Ascending aorta (tissue), 2 donors: Measurements from ENCODE around the gene GPER1. TPM values are rescaled to one million over a fixed set of nuclear protein-coding genes. Genes with fewer than 3 reads are reported as not detected.

Experiments
- DNase-seq, 2 donors: peaks; one replicate each; pipeline ENCODE4 v3.0.0-alpha.2; 2019; ENCODE audit warnings: low spot score in 2 of 2
- H3K27ac ChIP-seq, 2 donors: fragments of 200-600 bp; sonication (generic); one replicate each; pipeline ENCODE4 v1.5.1; 2016 to 2017; ENCODE audit warnings: mild to moderate bottlenecking in 1 of 2
- H3K27me3 ChIP-seq: fragments of 200-600 bp; sonication (generic); one replicate; pipeline ENCODE4 v1.5.1; 2017
- H3K36me3 ChIP-seq, 2 donors: fragments of 200-600 bp; sonication (generic); one replicate each; pipeline ENCODE4 v1.5.1; 2016
- H3K4me1 ChIP-seq, 2 donors: fragments of 200-600 bp; sonication (generic); one replicate each; pipeline ENCODE4 v1.5.1; 2016 to 2017; ENCODE audit warnings: mild to moderate bottlenecking in 1 of 2
- H3K4me3 ChIP-seq, 2 donors: fragments of 200-600 bp; sonication (generic); one replicate each; pipeline ENCODE4 v1.5.1; 2016 to 2017; ENCODE audit warnings: mild to moderate bottlenecking in 1 of 2
- H3K9me3 ChIP-seq, 2 donors: fragments of 200-600 bp; sonication (generic); one replicate each; pipeline ENCODE4 v1.5.1; 2016
- intact Hi-C: fragments of 100-400 bp; cut with DNase I; formaldehyde crosslinking; loops from one replicate; pipeline ENCODE4 v1.15.1; 2023
- total RNA-seq: library from RNA; depleted of rRNA; stranded (reverse); fragments of >200 nt; gene quantifications from one replicate; pipeline ENCODE4 v1.1.0, GENCODE V29; 2016
- TF ChIP-seq, protein P1 (sequence below), 3 experiments: fragments of 200-600 bp in 2 of 3; fragments of 450-650 bp in 1 of 3; sonication (generic) in 2 of 3; IDR thresholded peaks; one replicate each; pipeline ENCODE4 v1.5.1; 2016 to 2019; ENCODE audit warnings: antibody characterized with exemption in 3 of 3, mild to moderate bottlenecking in 1 of 3, moderate library complexity in 1 of 3

The GPER1 gene
- total RNA-seq, 1 donor from 2014 or later: 11.3 TPM

DNA sequence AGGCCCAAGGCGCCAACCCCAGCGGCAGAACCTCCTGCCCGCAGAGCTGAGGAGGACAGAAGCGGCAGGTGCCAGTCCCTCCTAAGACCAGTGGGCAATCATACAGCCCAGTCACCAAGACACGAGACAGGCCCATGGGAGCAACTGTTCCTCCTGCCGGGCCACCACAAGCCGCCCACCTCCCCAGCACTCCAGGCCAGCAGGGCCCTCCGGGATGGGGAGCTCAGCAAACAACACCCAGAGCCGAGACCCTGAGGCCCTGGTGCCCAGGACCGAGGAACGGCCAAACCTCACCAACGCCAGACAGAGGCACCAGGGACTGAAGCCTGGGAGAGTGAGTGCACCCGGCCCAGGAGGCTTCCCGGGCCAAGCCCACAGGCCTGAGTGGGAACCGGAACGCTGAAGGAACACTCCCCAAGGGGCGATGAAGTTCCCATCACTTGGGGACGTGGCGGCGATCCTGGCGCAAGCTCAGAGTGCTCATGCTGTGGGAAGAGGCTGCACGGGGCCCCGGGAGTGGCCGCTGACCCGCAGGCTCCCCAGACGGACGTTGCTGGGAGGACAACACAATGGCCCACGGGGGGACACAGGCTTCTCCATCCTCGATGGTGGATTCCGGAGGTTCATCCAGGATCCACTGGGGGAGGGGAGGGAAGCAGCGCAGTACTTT, 35.1 kb downstream of the GPER1 start:
- peak overlapping the region in 1 of 2 donors; percentile 60 for H3K4me3 ChIP-seq
- peaks cover 7 to 16% of the 10 kb centered on the region in 2 donors for H3K4me1 ChIP-seq
- H3K27ac ChIP-seq: peak overlapping the region; percentile 84 to 91
- no peaks in the 10 kb centered on the region for H3K9me3 ChIP-seq
- intact Hi-C loops: loop anchor here (1.0 kb wide), 1 partner anchor 36 kb away; no protein-coding TSS in a partner anchor
- no peak for DNase-seq
- peaks cover 0 to 3% of the 10 kb centered on the region in 2 donors for H3K36me3 ChIP-seq
- H3K27me3 ChIP-seq: no peaks in the 10 kb centered on the region
- TF ChIP-seq, protein P1, sequence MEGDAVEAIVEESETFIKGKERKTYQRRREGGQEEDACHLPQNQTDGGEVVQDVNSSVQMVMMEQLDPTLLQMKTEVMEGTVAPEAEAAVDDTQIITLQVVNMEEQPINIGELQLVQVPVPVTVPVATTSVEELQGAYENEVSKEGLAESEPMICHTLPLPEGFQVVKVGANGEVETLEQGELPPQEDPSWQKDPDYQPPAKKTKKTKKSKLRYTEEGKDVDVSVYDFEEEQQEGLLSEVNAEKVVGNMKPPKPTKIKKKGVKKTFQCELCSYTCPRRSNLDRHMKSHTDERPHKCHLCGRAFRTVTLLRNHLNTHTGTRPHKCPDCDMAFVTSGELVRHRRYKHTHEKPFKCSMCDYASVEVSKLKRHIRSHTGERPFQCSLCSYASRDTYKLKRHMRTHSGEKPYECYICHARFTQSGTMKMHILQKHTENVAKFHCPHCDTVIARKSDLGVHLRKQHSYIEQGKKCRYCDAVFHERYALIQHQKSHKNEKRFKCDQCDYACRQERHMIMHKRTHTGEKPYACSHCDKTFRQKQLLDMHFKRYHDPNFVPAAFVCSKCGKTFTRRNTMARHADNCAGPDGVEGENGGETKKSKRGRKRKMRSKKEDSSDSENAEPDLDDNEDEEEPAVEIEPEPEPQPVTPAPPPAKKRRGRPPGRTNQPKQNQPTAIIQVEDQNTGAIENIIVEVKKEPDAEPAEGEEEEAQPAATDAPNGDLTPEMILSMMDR (IDR thresholded peaks at IDR 0.05): no peak

- Histone ChIP-seq H3K4me1 (peaks cover 7 to 16% of the 10 kb centered on the region in 2 donors), H3K27ac (peak overlapping the region; percentile 84 to 91), H3K9me3 (no peaks in the 10 kb centered on the region), H3K27me3 (no peaks in the 10 kb centered on the region), H3K36me3 (peaks cover 0 to 3% of the 10 kb centered on the region in 2 donors), H3K4me3 (peak overlapping the region; percentile 10 to 60)
- intact Hi-C loops: loop anchor here (1.0 kb wide), 2 partner anchors 15 to 36 kb away; a partner anchor contains a TSS
- TF ChIP-seq, protein P1 (IDR thresholded peaks at IDR 0.05): peak; percentile 66 to 72 (median 70)
- peak; percentile 43 to 94 for DNase-seq
These were observed 35.8 kb downstream of the GPER1 start for GRCh38 chr7:1123715-1124114.

DNA sequence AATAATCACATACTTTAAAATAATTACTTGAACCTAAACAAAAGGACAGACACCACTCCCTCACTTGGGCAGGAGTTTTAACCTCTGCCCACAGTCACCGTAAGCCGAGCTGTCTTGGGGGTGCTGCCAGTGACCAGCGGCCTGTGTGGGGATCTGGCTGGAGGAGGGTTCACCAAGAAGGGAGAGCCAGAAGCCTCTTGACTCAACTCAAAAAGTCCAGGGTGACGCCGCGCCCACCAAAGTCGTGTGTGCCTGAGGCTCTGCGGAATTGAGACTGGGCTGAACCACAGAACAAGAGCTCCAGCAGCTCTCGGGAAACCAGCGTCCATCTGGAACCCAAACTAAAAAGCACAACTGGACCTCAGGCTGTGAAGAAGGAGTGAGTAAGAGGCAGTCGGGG, 36.3 kb downstream of the GPER1 start:
- TF ChIP-seq, protein P1 (IDR thresholded peaks at IDR 0.05): no peak
- Histone ChIP-seq H3K36me3 (peaks cover 0 to 3% of the 10 kb centered on the region in 2 donors), H3K4me3 (peak overlapping the region; percentile 10 to 60), H3K27me3 (no peaks in the 10 kb centered on the region), H3K9me3 (no peaks in the 10 kb centered on the region), H3K27ac (peak overlapping the region; percentile 84 to 91), H3K4me1 (peaks cover 7 to 16% of the 10 kb centered on the region in 2 donors)
- DNase-seq: no peak
- intact Hi-C loops: loop anchor here (1.0 kb wide), 1 partner anchor 14 kb away; a partner anchor contains a TSS

DNA sequence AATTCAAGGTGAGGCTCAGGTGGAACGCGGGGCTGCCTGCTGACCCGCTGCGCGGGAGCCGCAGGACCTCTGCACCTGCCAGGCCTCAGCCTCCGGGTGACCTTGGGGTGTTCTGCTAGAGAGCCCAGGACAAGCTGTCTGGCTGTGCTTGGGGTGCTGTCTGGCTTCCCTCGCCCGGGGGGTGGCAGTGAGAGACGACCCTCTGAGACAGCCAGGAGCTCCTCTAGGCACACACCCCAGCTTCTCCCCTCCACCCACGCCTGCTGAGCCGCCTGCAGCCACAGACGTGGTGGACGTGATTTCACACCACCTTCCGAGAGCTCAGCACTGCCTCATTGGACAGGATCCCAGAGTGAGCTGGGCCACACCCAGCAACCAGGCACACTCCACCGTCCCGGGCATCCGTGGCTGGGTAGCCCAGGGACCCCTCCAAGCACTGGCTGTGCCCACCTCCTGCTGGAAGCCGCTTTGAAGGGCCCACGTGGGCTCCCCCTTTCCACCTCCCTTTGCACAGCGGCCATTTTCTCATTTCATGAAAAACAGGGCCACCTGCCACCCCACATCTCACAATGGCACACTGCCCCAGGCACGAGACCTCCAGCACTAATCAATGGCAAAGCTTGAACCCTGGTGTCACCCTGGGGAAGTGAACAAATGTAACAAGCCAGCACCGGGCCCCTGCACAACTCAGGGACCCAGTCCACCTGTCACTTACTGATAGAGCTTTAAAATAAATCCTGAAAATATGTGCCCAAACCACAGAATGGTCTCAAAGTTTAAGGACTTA, 37.1 kb downstream of the GPER1 start:
- H3K4me3 ChIP-seq: peak overlapping the region in 1 of 2 donors; percentile 60
- TF ChIP-seq, protein P1 (IDR thresholded peaks at IDR 0.05): no peak
- peaks cover 2 to 3% of the 10 kb centered on the region in 2 donors for H3K36me3 ChIP-seq
- H3K9me3 ChIP-seq: no peaks in the 10 kb centered on the region
- intact Hi-C loops: loop anchor here (1.0 kb wide), 1 partner anchor 13 kb away; a partner anchor contains a TSS
- peak overlapping the region; percentile 0 to 91 for H3K27ac ChIP-seq
- DNase-seq: no peak
- H3K4me1 ChIP-seq: peaks cover 7 to 16% of the 10 kb centered on the region in 2 donors
- no peaks in the 10 kb centered on the region for H3K27me3 ChIP-seq

DNA sequence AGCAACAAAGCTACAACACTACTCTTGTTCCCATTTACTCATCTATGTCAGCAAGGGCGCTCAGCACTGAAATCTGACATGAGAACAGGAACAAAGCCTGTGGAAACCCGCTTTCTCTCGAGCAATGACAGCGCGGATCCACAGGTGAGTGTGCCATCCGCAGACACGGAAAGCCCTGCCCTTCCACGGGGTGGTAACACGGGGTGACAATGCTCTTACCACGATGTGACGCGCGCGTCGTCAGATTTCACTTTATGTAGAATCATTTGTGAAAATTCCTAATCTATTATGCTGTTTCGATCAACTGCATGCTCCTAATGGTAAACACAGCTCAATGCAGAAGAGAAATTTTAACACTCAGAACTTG, 37.7 kb downstream of the GPER1 start:
- TF ChIP-seq, protein P1 (IDR thresholded peaks at IDR 0.05): no peak
- DNase-seq: no peak
- Histone ChIP-seq H3K4me3 (no peak overlapping the region), H3K36me3 (peaks cover 3 to 4% of the 10 kb centered on the region in 2 donors), H3K4me1 (peaks cover 7 to 16% of the 10 kb centered on the region in 2 donors), H3K27me3 (no peaks in the 10 kb centered on the region), H3K27ac (no peak overlapping the region), H3K9me3 (no peaks in the 10 kb centered on the region)
- intact Hi-C loops: no loop called here
